Measurements from ENCODE around the gene HOGA1.
"Not testable (repeated sequence)": the region's sequence is repeated elsewhere in the genome, so short reads cannot be mapped to it uniquely, and the experiment has no call there.

- TF ChIP-seq MAX, CTCF (IDR thresholded peaks at IDR 0.05; ENCODE audit: low read depth, low read length): not testable (repeated sequence)
Observed at GRCh38 chr10:97555541-97555940, 28.6 kb upstream of the HOGA1 start.
